Measurements from ENCODE around the gene AP2B1. TPM values are rescaled to one million over a fixed set of nuclear protein-coding genes. Genes with fewer than 3 reads are reported as not detected.
"Not testable (repeated sequence)": the region's sequence is repeated elsewhere in the genome, so short reads cannot be mapped to it uniquely, and the experiment has no call there.

The AP2B1 gene
- 10 to 100 TPM; 23.5 to 48.2 (median 43.5) TPM for polyA plus RNA-seq

DNA sequence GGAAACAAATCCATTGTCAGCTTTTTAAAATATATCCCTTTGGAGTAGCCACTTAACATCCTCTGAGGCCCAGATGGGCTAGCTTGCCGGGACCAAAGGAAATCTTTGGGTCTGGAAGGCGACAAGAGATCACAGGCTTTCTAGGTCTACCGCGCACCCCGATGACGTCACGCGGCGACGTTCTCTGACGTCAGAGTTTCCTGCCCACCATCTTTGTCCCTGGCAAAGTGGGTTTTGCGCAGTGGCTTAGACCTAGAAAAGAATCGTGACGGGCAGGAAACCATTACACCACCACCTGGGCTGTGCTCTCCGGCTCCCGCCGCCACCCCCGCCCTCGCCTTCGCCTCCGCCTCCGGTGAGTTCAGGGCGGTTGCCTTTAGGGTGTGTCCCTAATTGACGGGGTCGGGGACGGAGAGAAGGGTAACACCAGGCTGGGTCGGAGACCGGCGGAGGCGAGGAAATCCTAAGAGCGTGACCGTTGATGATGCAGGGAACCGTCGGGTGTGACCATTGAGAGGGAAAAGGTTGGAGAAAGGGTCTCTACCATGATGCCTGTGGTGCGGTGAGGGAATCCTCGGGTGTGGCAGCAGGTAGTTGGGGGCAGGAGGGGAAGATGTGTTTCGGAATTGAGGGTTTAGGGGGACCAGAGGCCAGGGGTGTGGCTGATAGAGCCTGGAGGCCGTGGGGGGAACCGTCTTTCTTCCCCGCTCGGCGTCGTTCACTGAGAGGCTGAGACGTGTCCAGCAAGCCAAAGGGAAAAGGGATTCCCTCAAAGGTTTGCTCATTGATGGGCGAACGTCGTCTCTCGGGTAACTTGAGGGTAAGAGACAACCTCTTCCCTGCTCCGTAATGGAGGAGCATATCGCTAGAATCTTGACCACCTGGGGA lies at the start of gene AP2B1:
TSS of gene AP2B1 (plus strand) at position 249 of the 888 bp plus-strand sequence. CDS start 6,709 bp downstream, outside the sequence.
- 0 to 1% (median 1%) methylated on average over 49 to 50 of the region's 50 CpGs for WGBS, 3 donors
- peak within 1 kb of the TSS; percentile 68 for H3K27ac ChIP-seq (ENCODE audit: low read depth, low read length)

DNA sequence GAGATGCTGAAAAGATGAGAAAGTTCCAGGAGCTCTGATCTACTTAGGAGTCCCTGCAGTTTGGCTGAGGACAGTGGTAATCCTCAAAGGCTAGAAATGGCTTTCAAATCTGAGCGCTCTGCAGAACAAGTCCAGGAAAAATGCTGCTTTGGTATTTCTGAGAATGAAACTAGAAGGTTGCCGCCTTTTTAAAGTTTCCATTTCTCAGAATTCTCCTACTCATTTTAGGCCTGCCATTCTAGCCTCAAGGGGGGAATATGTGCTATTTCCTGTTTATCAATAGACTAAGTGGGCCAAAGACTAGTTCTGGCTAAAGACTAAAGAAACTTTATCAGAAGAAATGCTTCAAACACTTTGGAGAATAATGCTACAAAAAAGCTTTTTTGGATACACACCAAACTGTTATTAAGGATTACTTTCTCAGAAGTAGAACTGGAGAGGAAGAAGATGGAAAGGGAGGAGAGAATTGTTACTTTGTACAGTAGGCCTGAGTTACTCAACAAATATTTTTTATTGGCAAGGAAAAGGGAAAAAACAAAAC lies 49.5 kb upstream of the AP2B1 start, which contains the start of gene SLFN12L:
TSS of gene SLFN12L (minus strand) at position 78 of the 541 bp plus-strand sequence. CDS start 15,314 bp downstream, outside the sequence.
- WGBS, 3 donors = 23 to 53% (median 37%) methylated on average over 2 of the region's 2 CpGs
- H3K27ac ChIP-seq (ENCODE audit: low read depth, low read length) = no peak within 1 kb of the TSS

DNA sequence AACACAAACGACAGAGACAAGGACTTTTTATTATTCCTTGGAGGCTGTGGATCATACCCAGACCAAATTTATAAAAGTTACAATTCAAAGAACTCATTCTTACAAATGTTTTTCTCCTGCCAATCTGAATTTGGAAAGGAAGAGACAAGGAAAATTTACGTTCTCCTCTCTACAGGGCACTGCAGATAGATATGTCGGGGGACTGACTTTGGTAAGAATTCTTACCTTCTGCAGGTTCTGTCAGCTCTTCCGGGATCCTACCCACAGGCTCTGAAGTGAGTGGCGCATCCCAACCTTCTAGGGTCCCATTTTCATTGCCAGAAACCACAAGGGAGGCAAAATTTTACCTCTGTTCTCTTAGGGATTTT lies 47.5 kb upstream of the AP2B1 start:
- 34 to 45% (median 34%) methylated on average over 5 of the region's 5 CpGs for whole genome bisulfite sequencing, 3 donors

DNA sequence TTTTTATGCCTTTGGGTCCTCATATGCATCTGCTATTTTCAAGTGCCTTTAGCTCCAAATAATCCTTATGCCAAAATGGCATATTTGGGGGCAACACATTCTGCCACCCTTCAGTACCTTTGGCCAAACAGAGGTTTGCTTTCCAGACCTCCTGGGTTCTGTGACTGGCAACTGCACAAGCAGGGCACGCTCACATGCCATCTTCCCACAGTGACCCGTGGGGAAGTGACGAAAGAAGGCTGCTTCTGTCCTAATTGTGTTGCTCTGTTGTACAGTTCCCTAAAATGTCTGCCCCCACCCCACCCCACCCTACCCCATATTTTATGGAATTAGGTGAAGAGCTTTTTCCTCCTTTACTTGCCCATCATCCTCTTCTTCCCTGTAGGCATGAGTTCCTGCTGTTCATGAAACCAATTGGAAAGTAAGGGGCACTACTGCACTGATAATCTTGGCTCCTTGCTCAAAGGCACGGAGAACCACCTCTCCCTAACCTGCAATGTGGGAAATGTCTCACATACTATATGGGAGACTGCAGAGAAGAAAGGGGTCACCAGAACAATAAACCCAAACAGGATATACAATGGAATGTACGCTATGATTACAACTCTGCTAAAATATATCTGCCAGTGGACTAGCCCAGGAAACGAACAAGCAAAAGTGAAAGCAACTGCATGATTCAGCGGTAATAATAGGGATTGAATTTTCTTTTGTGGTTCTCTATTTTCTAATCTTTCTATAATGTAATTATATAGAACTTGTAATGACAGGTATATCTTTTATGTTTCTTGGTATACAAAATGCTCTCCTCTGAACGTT lies 46.3 kb upstream of the AP2B1 start:
- H3K27ac ChIP-seq (ENCODE audit: low read depth, low read length) = no peak overlapping the region
- 10 to 49% (median 12%) methylated on average over 8 of the region's 8 CpGs for WGBS, 3 donors

More for the DNA sequence above, 47.5 kb upstream of the AP2B1 start:
- no peak overlapping the region for H3K27ac ChIP-seq (ENCODE audit: low read depth, low read length)

DNA sequence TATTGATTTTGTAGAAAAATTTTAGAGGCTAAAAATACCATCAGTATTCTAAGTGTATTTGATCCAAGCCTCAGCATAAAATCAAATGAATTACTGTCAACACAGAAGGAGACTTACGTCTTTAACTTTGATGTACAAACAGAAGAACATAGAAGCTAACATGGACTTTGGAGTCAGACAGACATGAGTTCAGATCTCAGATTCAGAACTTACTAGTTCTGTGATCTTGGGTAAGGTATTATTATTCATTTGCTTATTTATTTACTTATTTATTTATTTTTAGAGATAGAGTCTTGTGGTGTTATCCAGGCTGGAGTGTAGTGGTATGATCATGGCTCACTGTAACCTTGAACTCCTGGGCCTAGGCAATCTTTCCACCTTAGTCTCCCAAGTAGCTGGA lies 45.7 kb upstream of the AP2B1 start:
- H3K27ac ChIP-seq (ENCODE audit: low read depth, low read length) = no peak overlapping the region
- 14 to 45% (median 29%) methylated on average over 1 of the region's 1 CpG for WGBS, 3 donors

DNA sequence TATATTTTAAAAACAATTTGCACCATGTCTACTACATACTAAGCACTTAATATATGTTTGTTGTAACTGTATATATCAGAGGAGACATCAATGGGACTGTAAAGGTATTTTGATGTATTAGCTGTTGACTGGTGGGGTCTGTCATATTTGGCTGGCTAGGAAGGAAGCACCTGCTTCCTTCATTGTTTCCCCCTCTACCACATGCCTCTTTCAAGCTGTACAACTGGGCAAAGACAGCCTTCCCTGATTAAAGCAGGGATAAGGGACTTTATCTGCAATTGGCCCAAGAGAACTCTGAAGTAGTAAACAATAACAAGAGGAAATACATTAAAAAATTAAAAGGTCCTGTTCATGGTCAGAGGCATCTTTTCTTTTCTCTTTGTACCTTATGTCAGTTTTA lies 44.1 kb upstream of the AP2B1 start:
- H3K27ac ChIP-seq (ENCODE audit: low read depth, low read length) = no peak overlapping the region

DNA sequence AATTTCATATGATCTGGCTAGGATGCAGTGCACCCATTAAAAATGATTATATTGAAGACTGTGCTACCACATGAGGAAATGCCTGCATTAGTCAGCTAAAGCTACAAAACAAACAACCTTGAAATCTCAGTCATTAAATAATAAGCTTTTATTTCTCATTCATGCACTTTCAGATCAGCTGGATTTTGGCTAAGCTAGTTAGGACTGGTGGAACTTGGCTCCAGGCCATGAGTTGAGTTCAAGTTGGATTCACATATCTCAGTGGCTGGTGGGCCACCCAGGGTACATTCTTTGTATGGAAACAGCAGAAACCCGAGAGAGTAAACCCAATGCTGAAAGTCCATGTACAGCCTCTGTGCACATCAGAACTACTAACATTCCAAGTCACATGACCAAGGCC lies 43.3 kb upstream of the AP2B1 start:
- H3K27ac ChIP-seq (ENCODE audit: low read depth, low read length) = no peak overlapping the region
- WGBS, 3 donors = 50 to 73% (median 64%) methylated on average over 1 of the region's 1 CpG

DNA sequence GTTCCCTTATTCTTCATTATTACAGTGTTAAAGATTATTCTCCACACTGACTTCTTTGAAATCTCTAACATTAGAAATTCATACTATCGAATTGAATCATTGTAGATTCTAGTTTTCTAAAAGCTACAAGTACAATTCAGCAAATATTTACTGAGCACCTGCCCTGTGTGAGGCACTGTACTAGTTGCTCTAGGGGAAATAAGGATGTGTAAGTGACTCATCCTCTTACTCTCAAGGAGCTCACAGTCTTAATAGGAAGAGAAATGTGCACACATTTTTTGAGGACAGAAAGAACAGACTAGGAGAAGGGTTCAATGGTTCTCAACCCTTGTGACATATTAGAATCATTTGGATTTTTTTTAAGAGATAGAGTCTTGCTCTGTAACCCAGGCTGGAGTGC lies 42.0 kb upstream of the AP2B1 start:
- WGBS, 3 donors = 78 to 87% (median 79%) methylated on average over 1 of the region's 1 CpG
- H3K27ac ChIP-seq (ENCODE audit: low read depth, low read length) = no peak overlapping the region

DNA sequence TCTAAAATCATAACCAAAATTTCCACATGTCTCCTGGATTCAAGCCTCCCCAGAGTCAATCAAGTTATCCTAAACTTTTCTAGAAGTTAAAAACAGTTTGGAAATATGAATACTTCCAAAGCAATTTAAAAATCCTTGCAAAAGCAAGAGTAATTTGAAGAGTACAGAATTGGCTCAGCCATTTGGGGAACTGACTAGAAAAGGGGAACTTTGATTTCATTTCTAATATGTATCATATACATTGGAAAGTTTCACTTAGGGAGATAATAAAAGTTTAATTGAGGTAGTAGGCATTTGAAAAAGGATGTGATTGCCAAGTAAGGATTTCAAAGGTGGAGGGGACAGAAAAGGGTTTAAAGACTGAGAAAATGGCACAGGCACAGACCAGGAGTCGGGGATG lies 40.6 kb upstream of the AP2B1 start:
- WGBS, 3 donors = 67 to 91% (median 80%) methylated on average over 1 of the region's 1 CpG

DNA sequence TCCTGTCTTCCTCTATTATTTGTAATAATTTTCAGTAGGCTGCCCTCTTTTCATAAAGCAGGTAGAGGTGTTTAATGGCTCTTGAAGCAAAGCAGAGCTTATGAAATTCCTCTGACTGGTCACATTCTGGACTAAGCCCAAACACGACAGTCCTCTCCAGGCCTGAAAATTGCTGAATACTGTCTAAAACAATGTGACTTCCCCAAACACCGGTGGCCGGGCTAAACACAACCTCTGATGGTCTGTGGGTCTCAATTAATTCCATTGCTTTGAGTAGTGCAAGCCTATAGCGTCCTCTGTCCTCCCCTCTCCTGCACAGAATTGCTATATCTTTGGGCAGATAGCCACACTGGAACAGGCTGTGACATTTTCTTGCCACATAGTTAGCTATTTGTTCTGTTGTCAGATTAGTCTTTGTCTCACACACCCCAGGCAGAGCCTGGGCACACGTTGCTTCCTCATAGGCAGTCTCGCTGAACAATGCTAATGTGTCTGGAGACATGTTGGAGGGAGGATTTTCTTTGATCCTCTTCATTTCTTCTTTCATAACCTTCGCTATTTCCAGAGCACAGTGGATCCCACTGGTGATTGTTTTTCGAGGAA lies 38.8 kb upstream of the AP2B1 start:
- 55 to 73% (median 67%) methylated on average over 8 of the region's 8 CpGs for WGBS, 3 donors

More for the DNA sequence above, 40.6 kb upstream of the AP2B1 start:
- H3K27ac ChIP-seq (ENCODE audit: low read depth, low read length) = no peak overlapping the region

DNA sequence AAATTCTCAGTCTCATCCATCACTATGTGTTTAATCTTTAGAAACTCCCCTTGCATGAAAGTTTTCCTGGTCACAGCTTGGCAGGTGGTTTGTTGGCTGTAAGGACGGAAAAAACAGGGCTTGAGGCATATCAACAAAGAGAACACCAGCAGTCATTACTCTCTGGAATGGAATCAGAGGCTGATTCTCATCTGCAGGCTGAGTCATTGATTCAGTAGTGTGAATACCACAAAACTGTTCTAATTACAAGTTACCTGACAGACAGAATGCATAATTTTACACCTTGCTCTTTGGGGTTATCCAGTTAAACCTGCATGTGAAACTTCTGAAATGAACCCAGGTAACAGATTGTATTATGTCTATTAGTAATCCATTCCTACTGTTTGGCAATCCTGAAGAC lies 38.1 kb upstream of the AP2B1 start:
- no peak overlapping the region for H3K27ac ChIP-seq (ENCODE audit: low read depth, low read length)
- WGBS, 3 donors = 39 to 89% (median 82%) methylated on average over 1 of the region's 1 CpG

More for the DNA sequence above, 38.8 kb upstream of the AP2B1 start:
- H3K27ac ChIP-seq (ENCODE audit: low read depth, low read length) = no peak overlapping the region

DNA sequence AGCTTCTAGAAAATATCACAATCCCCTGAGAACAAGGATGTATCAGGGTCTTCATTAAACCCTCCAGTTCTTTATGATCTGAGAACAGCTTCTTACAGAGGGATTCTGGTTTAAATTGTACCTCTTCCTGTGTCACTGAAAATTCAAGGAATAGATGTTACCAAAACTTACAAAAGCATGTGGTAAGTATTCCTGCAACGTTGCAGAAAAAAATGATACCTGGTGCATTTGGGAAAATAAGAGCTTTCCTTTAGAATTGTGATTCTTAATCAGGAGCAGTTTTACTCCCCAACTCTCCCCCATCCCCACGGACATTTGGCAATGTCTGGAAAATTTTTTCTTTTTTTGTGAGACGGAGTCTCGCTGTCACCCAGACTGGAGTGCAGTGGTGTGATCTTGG lies 33.8 kb upstream of the AP2B1 start:
- 73 to 89% (median 81%) methylated on average over 4 of the region's 4 CpGs for WGBS, 3 donors
- no peak overlapping the region for H3K27ac ChIP-seq (ENCODE audit: low read depth, low read length)

DNA sequence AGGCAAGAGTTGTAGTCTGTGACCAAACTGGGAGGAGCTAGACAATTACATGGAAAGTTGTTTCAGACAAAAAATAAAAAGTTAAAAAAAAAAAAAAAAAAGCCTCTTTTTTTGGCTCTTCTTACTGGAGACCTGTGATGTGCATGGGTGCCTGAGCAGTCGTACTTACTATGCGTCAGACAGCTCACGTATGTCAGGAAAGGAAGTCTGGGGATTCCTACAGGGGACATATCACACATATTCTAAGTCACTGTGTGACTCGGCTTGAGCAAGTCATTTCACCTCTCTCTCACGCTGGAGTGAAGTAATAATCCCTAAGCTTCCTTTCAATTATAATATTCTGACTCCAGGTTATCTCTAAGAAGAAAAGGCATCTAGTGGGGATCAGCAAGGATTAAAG lies 32.5 kb upstream of the AP2B1 start:
- H3K27ac ChIP-seq (ENCODE audit: low read depth, low read length) = no peak overlapping the region
- WGBS, 3 donors = 60 to 72% (median 67%) methylated on average over 5 of the region's 5 CpGs

DNA sequence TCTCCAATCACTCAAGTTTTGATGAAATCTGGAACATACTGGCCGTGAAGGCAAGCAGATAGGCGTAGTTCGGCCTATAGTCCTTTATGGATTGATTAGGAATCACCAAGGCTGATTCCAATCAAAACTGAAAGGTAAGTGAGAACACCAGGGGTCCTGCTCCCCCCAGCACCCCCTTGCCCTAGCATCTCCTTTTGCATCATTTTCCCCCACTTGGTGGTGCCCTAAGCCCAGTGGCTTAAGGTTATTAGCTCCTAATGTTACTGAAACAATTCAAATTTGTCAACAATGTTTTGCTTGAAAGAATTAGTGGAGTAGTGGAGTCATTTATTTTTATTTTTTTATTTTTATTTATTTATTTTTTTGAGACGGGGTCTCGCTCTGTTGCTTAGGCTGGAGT lies 31.4 kb upstream of the AP2B1 start:
- H3K27ac ChIP-seq (ENCODE audit: low read depth, low read length) = no peak overlapping the region
- WGBS, 3 donors = 86 to 88% (median 87%) methylated on average over 5 of the region's 5 CpGs

DNA sequence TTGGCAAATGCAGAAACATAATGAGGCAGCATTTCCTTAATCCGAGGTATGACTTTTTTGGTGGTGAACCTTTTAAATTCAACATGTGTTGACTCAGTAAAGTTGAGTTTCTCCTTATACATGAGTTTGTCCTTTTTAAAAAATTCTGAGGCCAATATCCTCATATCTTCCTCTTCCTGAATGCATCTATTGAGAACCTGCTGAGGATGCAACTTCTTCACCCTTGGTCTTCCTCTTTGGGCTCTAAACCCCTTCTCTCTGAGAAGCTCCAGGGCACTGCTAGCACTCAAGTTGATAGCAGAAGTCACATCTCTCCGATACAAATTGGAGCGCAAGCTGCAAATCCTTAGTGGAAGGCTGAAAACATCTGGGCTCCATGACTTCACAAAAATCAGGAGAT lies 29.8 kb upstream of the AP2B1 start:
- no peak overlapping the region for H3K27ac ChIP-seq (ENCODE audit: low read depth, low read length)
- 74 to 79% (median 76%) methylated on average over 3 of the region's 3 CpGs for WGBS, 3 donors

DNA sequence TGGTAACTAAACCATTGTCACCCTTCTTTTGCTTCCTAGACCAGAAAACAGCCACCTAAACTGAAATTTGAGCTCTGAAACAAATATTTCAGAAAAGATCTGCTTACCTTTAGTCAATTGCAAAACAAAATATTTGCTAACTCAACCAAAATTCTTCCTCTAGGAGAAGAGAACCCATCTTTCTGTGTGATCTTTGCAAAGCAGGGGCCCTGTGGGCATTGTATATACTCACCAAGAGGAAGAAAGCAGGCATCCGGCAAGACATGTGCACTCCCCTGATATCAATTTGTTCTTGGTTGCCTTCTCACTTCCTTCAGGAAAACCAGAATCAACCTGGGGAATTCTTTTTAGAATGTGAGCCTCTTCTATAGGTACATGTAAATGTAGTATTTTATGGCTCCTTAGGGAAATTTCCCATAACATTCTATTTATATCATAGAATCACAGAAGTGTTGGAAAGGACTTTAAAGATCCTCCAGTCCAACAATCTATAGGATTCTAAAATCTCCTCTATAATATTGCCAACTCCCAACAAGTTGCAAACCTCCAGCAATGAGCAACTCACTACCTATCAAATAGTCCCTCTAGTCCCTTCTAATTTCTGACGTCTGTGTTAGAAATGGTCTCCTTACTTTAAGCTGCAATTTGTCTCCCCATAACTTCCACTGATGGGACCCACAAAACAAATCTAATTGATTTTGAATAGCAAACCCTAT lies 27.5 kb upstream of the AP2B1 start:
- no peak overlapping the region for H3K27ac ChIP-seq (ENCODE audit: low read depth, low read length)
- WGBS, 3 donors = 43 to 61% (median 47%) methylated on average over 2 of the region's 2 CpGs

DNA sequence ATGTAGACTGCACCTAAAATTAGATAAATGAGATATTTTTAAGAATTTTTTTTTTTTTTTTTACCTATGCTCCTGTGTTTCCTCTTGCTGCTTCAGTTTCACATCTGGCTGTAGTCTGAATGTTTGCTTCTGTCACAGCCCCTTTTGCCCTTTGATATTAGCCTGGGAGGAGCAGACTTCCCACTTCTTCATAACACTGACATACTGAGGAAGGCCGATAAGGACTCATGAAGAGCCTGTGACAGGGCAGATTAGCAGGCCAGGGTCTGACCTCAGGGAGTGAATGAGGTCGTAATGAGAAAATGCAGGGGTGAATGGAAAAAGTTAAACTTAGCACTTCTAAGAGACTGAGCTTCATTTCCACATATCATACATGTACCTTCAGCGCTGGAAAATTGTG lies 26.4 kb upstream of the AP2B1 start, which contains the start of gene SLFN14:
TSS of gene SLFN14 (minus strand) at position 117 of the 400 bp plus-strand sequence. CDS start 2,757 bp downstream, outside the sequence.
- WGBS, 3 donors = 45 to 55% (median 53%) methylated on average over 3 of the region's 3 CpGs
- H3K27ac ChIP-seq (ENCODE audit: low read depth, low read length) = no peak within 1 kb of the TSS

DNA sequence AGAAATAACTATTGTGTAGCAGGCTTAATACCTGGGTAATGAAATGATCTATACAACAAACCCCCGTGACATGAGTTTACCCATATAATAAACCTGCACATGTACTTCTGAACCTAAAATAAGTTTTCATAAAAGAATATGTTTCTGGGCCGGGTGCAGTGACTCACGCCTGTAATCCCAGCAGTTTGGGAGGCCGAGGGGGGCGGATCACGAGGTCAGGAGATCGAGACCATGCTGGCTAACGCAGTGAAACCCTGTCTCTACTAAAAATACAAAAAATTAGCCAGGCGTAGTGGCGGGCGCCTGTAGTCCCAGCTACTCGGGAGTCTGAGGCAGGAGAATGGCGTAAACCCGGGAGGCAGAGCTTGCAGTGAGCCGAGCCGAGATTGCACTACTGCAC lies 23.9 kb upstream of the AP2B1 start:
- 77 to 90% (median 84%) methylated on average over 13 to 16 of the region's 16 CpGs for WGBS, 3 donors
- H3K27ac ChIP-seq (ENCODE audit: low read depth, low read length) = not testable (repeated sequence)

All from adipose tissue (tissue), 3 donors.